ENCODE measurements around the gene ADAMTS2. TPM values are rescaled to one million over a fixed set of nuclear protein-coding genes. Genes with fewer than 3 reads are reported as not detected.

ADAMTS2 gene
- total RNA-seq, 2 experiments from 2014 or later: not detected

- H3K27me3 Mint-ChIP-seq (ENCODE audit: low read depth): peaks cover 4% of the 10 kb centered on the region
- no peak for DNase-seq
- CTCF ChIA-PET: no interaction called here
- no peaks in the 10 kb centered on the region for H3K4me1 Mint-ChIP-seq (ENCODE audit: low read depth)
- no peaks in the 10 kb centered on the region for H3K36me3 Mint-ChIP-seq (ENCODE audit: low read depth)
- no peak overlapping the region for H3K27ac Mint-ChIP-seq
- no peak overlapping the region for H3K4me3 Mint-ChIP-seq
- intact Hi-C loops (cut with micrococcal nuclease): loop anchor here (10.0 kb wide), 1 partner anchor 184 kb away; the partner anchor contains the start of gene ADAMTS2
- peaks cover 2% of the 10 kb centered on the region for H3K9me3 Mint-ChIP-seq
Measured at GRCh38 chr5:179160584-179160983, 184.7 kb downstream of the ADAMTS2 start.

- CTCF ChIA-PET: no interaction called here
- no peak overlapping the region for H3K27ac Mint-ChIP-seq
Measured at GRCh38 chr5:179158556-179158955, 186.7 kb downstream of the ADAMTS2 start.

GRCh38 chr5:179154991-179155955 is 190.0 kb downstream of the ADAMTS2 start:
- CTCF ChIA-PET: no interaction called here
- no peaks in the 10 kb centered on the region for H3K9me3 Mint-ChIP-seq
- no peak overlapping the region for H3K4me3 Mint-ChIP-seq
- H3K4me1 Mint-ChIP-seq (ENCODE audit: low read depth): no peaks in the 10 kb centered on the region
- intact Hi-C loops (cut with micrococcal nuclease): no loop called here
- peaks cover 5% of the 10 kb centered on the region for H3K27me3 Mint-ChIP-seq (ENCODE audit: low read depth)
- peak; percentile 30 for DNase-seq
- no peaks in the 10 kb centered on the region for H3K36me3 Mint-ChIP-seq (ENCODE audit: low read depth)
- H3K27ac Mint-ChIP-seq: no peak overlapping the region

More at GRCh38 chr5:179158556-179158955, 186.7 kb downstream of the ADAMTS2 start:
- Mint-ChIP-seq H3K4me1 (ENCODE audit: low read depth) (no peaks in the 10 kb centered on the region), H3K4me3 (no peak overlapping the region), H3K9me3 (peaks cover 2% of the 10 kb centered on the region), H3K27me3 (ENCODE audit: low read depth) (peaks cover 5% of the 10 kb centered on the region), H3K36me3 (ENCODE audit: low read depth) (no peaks in the 10 kb centered on the region)
- no peak for DNase-seq
- intact Hi-C loops (cut with micrococcal nuclease): no loop called here

- Mint-ChIP-seq H3K36me3 (ENCODE audit: low read depth) (no peaks in the 10 kb centered on the region), H3K27me3 (ENCODE audit: low read depth) (peaks cover 5% of the 10 kb centered on the region), H3K4me1 (ENCODE audit: low read depth) (no peaks in the 10 kb centered on the region), H3K9me3 (no peaks in the 10 kb centered on the region), H3K4me3 (no peak overlapping the region), H3K27ac (no peak overlapping the region)
- intact Hi-C loops (cut with micrococcal nuclease): no loop called here
- no peak for DNase-seq
- CTCF ChIA-PET: no interaction called here
Measured at GRCh38 chr5:179154346-179154990, 190.8 kb downstream of the ADAMTS2 start.

- H3K27me3 Mint-ChIP-seq (ENCODE audit: low read depth): peaks cover 5% of the 10 kb centered on the region
- no peaks in the 10 kb centered on the region for H3K4me1 Mint-ChIP-seq (ENCODE audit: low read depth)
- H3K27ac Mint-ChIP-seq: no peak overlapping the region
- no peaks in the 10 kb centered on the region for H3K9me3 Mint-ChIP-seq
- H3K36me3 Mint-ChIP-seq (ENCODE audit: low read depth): no peaks in the 10 kb centered on the region
- CTCF ChIA-PET: no interaction called here
- no peak overlapping the region for H3K4me3 Mint-ChIP-seq
- intact Hi-C loops (cut with micrococcal nuclease): no loop called here
- no peak for DNase-seq
Measured at GRCh38 chr5:179153921-179154345, 191.3 kb downstream of the ADAMTS2 start.

- no peaks in the 10 kb centered on the region for H3K36me3 Mint-ChIP-seq (ENCODE audit: low read depth)
- intact Hi-C loops (cut with micrococcal nuclease): no loop called here
- no peaks in the 10 kb centered on the region for H3K9me3 Mint-ChIP-seq
- no peak overlapping the region for H3K4me3 Mint-ChIP-seq
- H3K27me3 Mint-ChIP-seq (ENCODE audit: low read depth): peaks cover 5% of the 10 kb centered on the region
- DNase-seq: no peak
- H3K4me1 Mint-ChIP-seq (ENCODE audit: low read depth): no peaks in the 10 kb centered on the region
- CTCF ChIA-PET: no interaction called here
- no peak overlapping the region for H3K27ac Mint-ChIP-seq
Measured at GRCh38 chr5:179153341-179153901, 191.8 kb downstream of the ADAMTS2 start.

GRCh38 chr5:179152941-179153340 is 192.3 kb downstream of the ADAMTS2 start:
- H3K27me3 Mint-ChIP-seq (ENCODE audit: low read depth): peaks cover 2% of the 10 kb centered on the region
- CTCF ChIA-PET: no interaction called here
- intact Hi-C loops (cut with micrococcal nuclease): no loop called here
- H3K4me1 Mint-ChIP-seq (ENCODE audit: low read depth): peaks cover 1% of the 10 kb centered on the region
- DNase-seq: no peak
- no peaks in the 10 kb centered on the region for H3K9me3 Mint-ChIP-seq
- H3K27ac Mint-ChIP-seq: no peak overlapping the region
- no peak overlapping the region for H3K4me3 Mint-ChIP-seq
- no peaks in the 10 kb centered on the region for H3K36me3 Mint-ChIP-seq (ENCODE audit: low read depth)

GRCh38 chr5:179152144-179152895 is 192.9 kb downstream of the ADAMTS2 start:
- Mint-ChIP-seq H3K27me3 (ENCODE audit: low read depth) (peaks cover 2% of the 10 kb centered on the region), H3K4me1 (ENCODE audit: low read depth) (peaks cover 5% of the 10 kb centered on the region), H3K27ac (no peak overlapping the region), H3K36me3 (ENCODE audit: low read depth) (no peaks in the 10 kb centered on the region), H3K4me3 (no peak overlapping the region), H3K9me3 (no peaks in the 10 kb centered on the region)
- no peak for DNase-seq
- intact Hi-C loops (cut with micrococcal nuclease): no loop called here
- CTCF ChIA-PET: no interaction called here

GRCh38 chr5:179151286-179152118 is 193.8 kb downstream of the ADAMTS2 start:
- Mint-ChIP-seq H3K27me3 (ENCODE audit: low read depth) (peaks cover 2% of the 10 kb centered on the region), H3K4me3 (no peak overlapping the region), H3K27ac (no peak overlapping the region), H3K36me3 (ENCODE audit: low read depth) (no peaks in the 10 kb centered on the region), H3K4me1 (ENCODE audit: low read depth) (peaks cover 7% of the 10 kb centered on the region), H3K9me3 (no peaks in the 10 kb centered on the region)
- intact Hi-C loops (cut with micrococcal nuclease): no loop called here
- CTCF ChIA-PET: no interaction called here
- DNase-seq: no peak

- CTCF ChIA-PET: no interaction called here
- intact Hi-C loops (cut with micrococcal nuclease): no loop called here
- Mint-ChIP-seq H3K4me3 (no peak overlapping the region), H3K27me3 (ENCODE audit: low read depth) (no peaks in the 10 kb centered on the region), H3K9me3 (no peaks in the 10 kb centered on the region), H3K36me3 (ENCODE audit: low read depth) (no peaks in the 10 kb centered on the region), H3K27ac (no peak overlapping the region), H3K4me1 (ENCODE audit: low read depth) (peaks cover 22% of the 10 kb centered on the region)
- DNase-seq: no peak
Measured at GRCh38 chr5:179150011-179150410, 195.2 kb downstream of the ADAMTS2 start.

GRCh38 chr5:179149278-179149677 is 196.0 kb downstream of the ADAMTS2 start:
- no peaks in the 10 kb centered on the region for H3K9me3 Mint-ChIP-seq
- intact Hi-C loops (cut with micrococcal nuclease): loop anchor here (10.0 kb wide), 3 partner anchors 706 to 926 kb away; partner anchors contain the start of genes MRNIP, PHYKPL and RNF130
- H3K27ac Mint-ChIP-seq: no peak overlapping the region

More at GRCh38 chr5:179149278-179149677, 196.0 kb downstream of the ADAMTS2 start:
- CTCF ChIA-PET: interaction anchor here (0.5 kb wide), 1 partner anchor 78 kb away, joined by 5 read pairs; no protein-coding TSS in a partner anchor
- H3K4me3 Mint-ChIP-seq: no peak overlapping the region
- H3K27me3 Mint-ChIP-seq (ENCODE audit: low read depth): no peaks in the 10 kb centered on the region
- H3K4me1 Mint-ChIP-seq (ENCODE audit: low read depth): peaks cover 27% of the 10 kb centered on the region
- no peak for DNase-seq
- H3K36me3 Mint-ChIP-seq (ENCODE audit: low read depth): no peaks in the 10 kb centered on the region

All from activated naive CD4-positive, alpha-beta T cell treated with anti-CD3 and anti-CD28 coated beads for 36 hours (primary cell).